ENCODE results near the gene PKNOX1.
"Not testable (repeated sequence)": the region's sequence is repeated elsewhere in the genome, so short reads cannot be mapped to it uniquely, and the experiment has no call there.

Gene PKNOX1

GRCh38 chr21:42986125-42986783 lies 11.9 kb downstream of the PKNOX1 start:
- no peak for DNase-seq (ENCODE audit: low read depth in 2 of 2)

- DNase-seq (ENCODE audit: low read depth in 2 of 2) = no peak
Observed at GRCh38 chr21:42988236-42988965, 14.0 kb downstream of the PKNOX1 start.

- DNase-seq (ENCODE audit: low read depth in 2 of 2) = not testable (repeated sequence)
Observed at GRCh38 chr21:42989370-42989769, 15.0 kb downstream of the PKNOX1 start.

GRCh38 chr21:42989816-42990650 lies 15.7 kb downstream of the PKNOX1 start:
- no peak for DNase-seq (ENCODE audit: low read depth in 2 of 2)

- no peak for DNase-seq (ENCODE audit: low read depth in 2 of 2)
Observed at GRCh38 chr21:42991992-42992740, 17.8 kb downstream of the PKNOX1 start.

GRCh38 chr21:42993051-42993712 lies 18.8 kb downstream of the PKNOX1 start:
- DNase-seq (ENCODE audit: low read depth in 2 of 2) = no peak

- DNase-seq (ENCODE audit: low read depth in 2 of 2) = no peak
Observed at GRCh38 chr21:42997053-42997452, 22.7 kb downstream of the PKNOX1 start.

- DNase-seq (ENCODE audit: low read depth in 2 of 2) = not testable (repeated sequence)
Observed at GRCh38 chr21:42997983-42998382, 23.6 kb downstream of the PKNOX1 start.

- not testable (repeated sequence) for DNase-seq (ENCODE audit: low read depth in 2 of 2)
Observed at GRCh38 chr21:42999152-42999551, 24.8 kb downstream of the PKNOX1 start.

- not testable (repeated sequence) for DNase-seq (ENCODE audit: low read depth in 2 of 2)
Observed at GRCh38 chr21:43000041-43000440, 25.7 kb downstream of the PKNOX1 start.

- DNase-seq (ENCODE audit: low read depth in 2 of 2) = no peak
Observed at GRCh38 chr21:43001316-43001715, 27.0 kb downstream of the PKNOX1 start.

- no peak for DNase-seq (ENCODE audit: low read depth in 2 of 2)
Observed at GRCh38 chr21:43004926-43005325, 30.6 kb downstream of the PKNOX1 start.

- DNase-seq (ENCODE audit: low read depth in 2 of 2) = no peak
Observed at GRCh38 chr21:43005635-43006034, 31.3 kb downstream of the PKNOX1 start.

- DNase-seq (ENCODE audit: low read depth in 2 of 2) = not testable (repeated sequence)
Observed at GRCh38 chr21:43006051-43006873, 31.9 kb downstream of the PKNOX1 start.

- DNase-seq (ENCODE audit: low read depth in 2 of 2) = no peak
Observed at GRCh38 chr21:43006874-43007208, 32.5 kb downstream of the PKNOX1 start.

GRCh38 chr21:43012596-43012995 lies 38.2 kb downstream of the PKNOX1 start:
- no peak for DNase-seq (ENCODE audit: low read depth in 2 of 2)

GRCh38 chr21:43015906-43016540 lies 41.7 kb downstream of the PKNOX1 start:
- no peak for DNase-seq (ENCODE audit: low read depth in 2 of 2)

- no peak for DNase-seq (ENCODE audit: low read depth in 2 of 2)
Observed at GRCh38 chr21:43016728-43017127, 42.4 kb downstream of the PKNOX1 start.

- no peak for DNase-seq (ENCODE audit: low read depth in 2 of 2)
Observed at GRCh38 chr21:43018519-43018918, 44.2 kb downstream of the PKNOX1 start.

- no peak for DNase-seq (ENCODE audit: low read depth in 2 of 2)
Observed at GRCh38 chr21:43020177-43020576, 45.8 kb downstream of the PKNOX1 start.
